HG02885 (cell line): ENCODE data around the gene ICOS.
"Not testable (repeated sequence)": the region's sequence is repeated elsewhere in the genome, so short reads cannot be mapped to it uniquely, and the experiment has no call there.

Experiments used
- ATAC-seq: cut with Tn5 transposase; IDR thresholded peaks from one replicate; pipeline ENCODE4 v1.9.1; 2021; ENCODE audit warnings: mild to moderate bottlenecking; ENCODE audit not compliant: unreplicated experiment, poor library complexity

ICOS gene

GRCh38 chr2:203971251-203971650, 34.7 kb downstream of the ICOS start:
- ATAC-seq = no peak

DNA sequence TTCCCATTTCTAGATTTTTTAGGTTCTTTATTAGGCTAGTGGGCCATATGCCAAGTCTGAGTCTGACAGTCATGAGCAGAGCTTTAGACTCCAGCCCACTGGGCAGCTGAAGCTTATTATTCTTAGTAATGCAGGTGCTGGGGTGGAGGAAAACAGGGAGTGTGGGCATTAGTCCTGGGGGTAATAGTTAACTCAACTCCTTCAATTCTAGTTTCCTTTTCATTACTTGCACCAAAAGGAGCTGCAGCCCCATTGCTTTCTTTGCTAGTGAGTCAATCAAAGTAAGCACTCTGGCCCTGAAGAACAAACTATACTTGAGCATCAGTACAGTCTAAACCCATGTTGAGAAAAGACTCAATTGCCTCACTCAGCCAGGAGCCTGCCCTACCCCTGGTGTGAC, 35.5 kb downstream of the ICOS start:
- no peak for ATAC-seq

GRCh38 chr2:203973000-203973399, 36.4 kb downstream of the ICOS start:
- no peak for ATAC-seq

- no peak for ATAC-seq
These were observed 37.1 kb downstream of the ICOS start for GRCh38 chr2:203973676-203974075.

GRCh38 chr2:203975912-203976311, 39.3 kb downstream of the ICOS start:
- no peak for ATAC-seq

DNA sequence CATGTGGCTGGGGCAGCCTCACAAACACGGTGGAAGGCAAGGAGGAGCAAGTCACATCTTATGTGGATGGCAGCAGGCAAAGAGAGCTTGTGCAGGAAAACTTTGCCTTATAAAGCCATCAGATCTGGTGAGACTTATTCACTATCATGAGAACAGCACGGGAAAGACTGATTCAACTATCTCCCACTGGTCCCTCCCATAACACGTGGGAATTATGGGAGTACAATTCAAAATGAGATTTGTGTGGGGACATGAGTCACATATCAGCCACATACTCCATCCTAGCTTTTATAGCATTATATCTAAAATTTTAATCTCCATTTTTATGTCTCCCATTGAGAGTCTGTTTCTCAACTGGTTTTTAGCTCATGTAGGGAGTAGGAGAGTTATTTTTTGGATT, 45.7 kb downstream of the ICOS start:
- ATAC-seq = no peak

GRCh38 chr2:203983064-203983715, 46.6 kb downstream of the ICOS start:
- no peak for ATAC-seq

DNA sequence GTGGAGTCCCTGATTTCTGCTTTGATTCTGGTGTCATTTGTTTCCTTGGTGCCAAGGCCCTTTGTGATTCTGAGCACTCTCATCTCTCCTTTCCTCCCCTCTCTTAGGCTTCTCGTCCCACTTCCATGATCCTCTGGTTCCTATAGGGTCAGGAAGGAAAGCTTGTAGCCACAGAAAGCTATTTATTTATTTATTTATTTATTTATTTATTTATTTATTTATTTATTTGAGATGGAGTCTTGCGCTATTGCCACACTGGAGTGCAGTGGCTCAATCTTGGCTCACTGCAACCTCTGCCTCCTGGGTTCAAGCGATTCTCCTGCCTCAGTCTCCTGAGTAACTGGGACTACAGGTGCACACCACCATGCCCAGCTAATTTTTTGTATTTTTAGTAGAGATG, 49.4 kb downstream of the ICOS start:
- not testable (repeated sequence) for ATAC-seq

- ATAC-seq = no peak
These were observed 51.4 kb downstream of the ICOS start for GRCh38 chr2:203987959-203988358.

GRCh38 chr2:203988500-203989260, 52.1 kb downstream of the ICOS start:
- no peak for ATAC-seq

DNA sequence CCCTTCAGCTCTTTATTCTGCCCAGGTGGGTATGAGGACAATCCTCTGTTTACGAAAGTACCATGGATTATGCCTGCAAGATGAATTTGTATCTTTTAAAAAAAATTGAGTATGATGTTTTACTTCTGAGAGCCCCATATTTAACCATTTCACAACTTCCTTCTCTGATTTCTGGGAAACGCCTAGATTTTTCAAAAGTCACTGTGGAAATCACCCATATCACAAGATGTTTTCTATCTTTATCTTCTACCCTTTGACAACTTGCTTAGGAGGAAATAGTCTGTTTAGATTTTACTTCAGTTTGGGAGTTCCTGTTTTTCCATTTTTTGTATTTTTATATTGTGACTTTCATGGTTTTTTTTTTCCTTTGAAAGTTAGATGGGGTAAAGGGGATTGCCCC, 53.0 kb downstream of the ICOS start:
- ATAC-seq = no peak

- ATAC-seq = no peak
These were observed 55.9 kb downstream of the ICOS start for GRCh38 chr2:203992509-203992908.

DNA sequence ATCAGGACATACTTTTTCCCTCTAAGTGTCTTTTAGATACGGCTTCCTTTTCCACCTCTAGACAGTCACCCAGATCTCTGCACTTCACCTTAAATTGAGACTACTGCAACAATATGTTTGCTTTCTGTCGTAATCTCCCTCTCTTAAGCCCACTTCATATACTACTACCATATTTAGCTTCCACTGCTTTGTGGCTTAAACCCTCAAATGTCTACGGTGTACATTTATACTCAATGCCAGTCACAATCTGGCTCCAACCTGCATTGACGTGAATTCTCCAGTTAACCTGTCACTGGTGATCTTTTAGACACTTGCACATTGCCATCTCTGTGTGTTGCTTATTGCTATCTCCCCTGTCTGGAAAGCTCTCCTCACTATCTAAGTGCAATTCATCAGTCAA, 56.4 kb downstream of the ICOS start:
- ATAC-seq = no peak

DNA sequence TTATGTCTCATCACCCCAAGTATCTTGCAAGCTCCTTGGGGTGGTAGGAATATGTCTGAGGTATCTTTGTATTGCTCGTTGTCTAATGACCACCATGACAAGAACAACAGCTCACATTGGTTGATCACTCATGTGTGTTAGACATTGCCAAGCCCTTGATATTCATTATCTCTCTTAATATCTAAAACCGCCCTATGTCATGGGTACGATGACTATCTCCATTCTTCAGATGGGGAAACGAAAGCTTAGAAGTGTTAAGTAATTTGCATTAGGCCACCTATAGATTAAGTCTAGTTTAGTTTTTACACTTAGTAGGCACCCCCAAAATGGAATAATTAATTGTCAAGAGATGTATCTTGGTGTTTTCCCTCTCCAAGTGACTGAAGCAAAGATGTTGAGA, 57.0 kb downstream of the ICOS start:
- ATAC-seq = no peak

GRCh38 chr2:203994735-203995134, 58.2 kb downstream of the ICOS start:
- ATAC-seq = no peak

GRCh38 chr2:203996692-203997091, 60.1 kb downstream of the ICOS start:
- ATAC-seq = no peak

- no peak for ATAC-seq
These were observed 60.9 kb downstream of the ICOS start for GRCh38 chr2:203997481-203997880.

DNA sequence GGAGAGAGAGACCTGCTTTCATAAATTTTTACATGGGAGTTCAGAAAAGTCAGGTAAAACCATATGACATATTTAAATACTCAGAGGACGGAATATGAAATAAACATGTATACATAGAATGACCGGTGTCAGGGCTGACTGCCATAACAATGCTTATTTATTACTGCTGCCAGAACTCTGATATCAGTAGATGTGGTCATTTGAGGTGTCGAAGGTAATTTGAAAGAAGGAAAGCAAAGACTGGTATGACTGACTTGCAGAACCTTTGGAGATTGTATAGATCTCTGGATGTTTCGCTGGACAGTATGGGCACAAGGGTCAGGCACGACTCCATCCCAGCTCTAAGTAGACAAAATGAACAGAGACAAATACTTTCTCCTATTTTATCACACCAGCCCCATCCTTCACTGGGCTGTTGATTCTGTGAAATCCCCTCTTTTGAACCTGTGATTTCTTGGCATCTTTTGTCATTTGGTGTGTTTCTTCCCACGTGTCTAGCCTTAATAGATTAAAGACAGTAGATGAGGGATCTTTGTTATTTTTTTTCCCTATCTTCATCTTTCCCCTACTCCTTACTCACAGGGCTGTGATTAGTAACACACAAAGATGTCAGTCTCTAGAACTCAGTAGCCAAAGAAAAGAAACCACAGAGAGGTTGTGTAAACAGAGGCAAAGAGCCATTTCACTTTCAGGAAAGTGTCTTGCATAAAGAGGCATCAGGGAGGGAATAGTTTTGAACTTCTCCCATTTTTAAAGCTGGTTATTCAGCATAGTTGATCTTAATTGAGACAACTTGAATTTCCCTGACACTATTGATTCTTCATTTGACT, 61.6 kb downstream of the ICOS start:
- ATAC-seq = no peak

DNA sequence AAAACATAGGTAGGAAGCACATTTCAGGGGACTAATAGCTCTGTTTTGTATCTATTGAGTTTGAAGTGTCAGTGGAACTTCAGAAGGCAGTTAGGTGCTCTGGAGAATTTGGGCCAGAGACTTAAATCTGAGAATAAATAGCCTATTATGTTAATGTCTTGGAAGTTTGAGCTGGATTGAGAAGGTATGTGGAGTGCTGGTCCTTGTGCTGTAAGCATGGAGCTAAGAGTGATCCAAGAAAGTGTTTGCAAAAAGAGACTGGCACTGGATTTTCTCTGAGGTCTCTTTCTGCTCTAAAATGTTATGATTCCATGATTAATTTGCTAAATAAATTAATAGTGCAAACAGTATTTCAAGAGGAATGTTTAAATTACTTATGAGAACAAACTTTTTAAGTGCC, 63.3 kb downstream of the ICOS start:
- no peak for ATAC-seq

GRCh38 chr2:204000446-204000845, 63.9 kb downstream of the ICOS start:
- ATAC-seq = no peak

- ATAC-seq = no peak
These were observed 66.9 kb downstream of the ICOS start for GRCh38 chr2:204003276-204003990.
